Measurements from ENCODE around the gene MINDY2.

DNA sequence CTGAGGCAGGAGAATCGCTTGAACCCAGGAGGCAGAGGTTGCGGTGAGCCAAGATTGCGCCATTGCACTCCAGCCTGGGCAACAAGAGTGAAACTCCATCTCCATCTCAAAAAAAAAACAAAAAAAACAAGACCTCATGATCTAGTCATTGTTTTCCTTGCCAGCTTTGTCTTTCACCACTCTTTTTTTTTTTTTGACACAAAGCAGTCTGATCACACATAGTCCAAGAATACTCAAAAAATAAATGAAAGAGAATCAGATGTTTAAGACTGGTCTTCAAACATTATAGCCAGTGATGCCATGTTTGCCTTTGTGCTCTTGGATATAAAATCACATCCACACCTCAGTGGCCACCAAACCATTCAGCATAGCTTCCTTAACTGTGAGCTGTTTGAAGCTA lies 15.8 kb upstream of the MINDY2 start:
- TF ChIP-seq, protein P1, sequence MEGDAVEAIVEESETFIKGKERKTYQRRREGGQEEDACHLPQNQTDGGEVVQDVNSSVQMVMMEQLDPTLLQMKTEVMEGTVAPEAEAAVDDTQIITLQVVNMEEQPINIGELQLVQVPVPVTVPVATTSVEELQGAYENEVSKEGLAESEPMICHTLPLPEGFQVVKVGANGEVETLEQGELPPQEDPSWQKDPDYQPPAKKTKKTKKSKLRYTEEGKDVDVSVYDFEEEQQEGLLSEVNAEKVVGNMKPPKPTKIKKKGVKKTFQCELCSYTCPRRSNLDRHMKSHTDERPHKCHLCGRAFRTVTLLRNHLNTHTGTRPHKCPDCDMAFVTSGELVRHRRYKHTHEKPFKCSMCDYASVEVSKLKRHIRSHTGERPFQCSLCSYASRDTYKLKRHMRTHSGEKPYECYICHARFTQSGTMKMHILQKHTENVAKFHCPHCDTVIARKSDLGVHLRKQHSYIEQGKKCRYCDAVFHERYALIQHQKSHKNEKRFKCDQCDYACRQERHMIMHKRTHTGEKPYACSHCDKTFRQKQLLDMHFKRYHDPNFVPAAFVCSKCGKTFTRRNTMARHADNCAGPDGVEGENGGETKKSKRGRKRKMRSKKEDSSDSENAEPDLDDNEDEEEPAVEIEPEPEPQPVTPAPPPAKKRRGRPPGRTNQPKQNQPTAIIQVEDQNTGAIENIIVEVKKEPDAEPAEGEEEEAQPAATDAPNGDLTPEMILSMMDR (optimal IDR thresholded peaks at IDR 0.05 in 1 of 3, IDR thresholded peaks at IDR 0.05 in 1 of 3, conservative IDR thresholded peaks at IDR 0.05 in 1 of 3; ENCODE audit: extremely low read depth in 1 of 3, insufficient read depth in 2 of 3, low read length in 3 of 3) = no peak
- no peak for TF ChIP-seq EZH2 (IDR thresholded peaks at IDR 0.05; ENCODE audit: low read length)

All from keratinocyte (primary cell).